ENCODE results near the gene ZFC3H1. TPM values are rescaled to one million over a fixed set of nuclear protein-coding genes. Genes with fewer than 3 reads are reported as not detected.

Gene ZFC3H1
- total RNA-seq, 6 donors from 2014 or later = 35.9 to 225 (median 74.1) TPM

DNA sequence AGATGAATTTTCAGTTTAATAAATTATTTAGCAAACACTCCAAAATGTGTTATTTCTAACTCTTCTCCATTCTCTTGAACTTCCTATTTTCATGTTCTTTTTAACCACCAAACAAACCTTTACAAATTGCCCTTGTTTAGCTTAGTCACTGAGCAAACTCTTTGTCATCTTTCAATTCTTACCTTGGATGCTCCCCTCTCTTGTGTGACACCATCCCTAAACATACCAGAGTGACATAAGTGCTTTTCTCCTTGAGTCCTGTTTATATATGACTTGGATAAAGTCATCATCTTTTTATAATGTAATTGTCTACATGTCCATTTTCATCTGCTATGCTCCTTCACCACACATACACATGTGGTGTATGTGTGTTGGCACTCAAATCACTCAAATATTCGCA is 18.8 kb upstream of the ZFC3H1 start:
- Histone ChIP-seq H3K9me3 (no peaks in the 10 kb centered on the region), H3K4me1 (peaks cover 8 to 18% (median 11%) of the 10 kb centered on the region in 4 donors), H3K27ac (no peak overlapping the region), H3K36me3 (no peaks in the 10 kb centered on the region), H3K4me3 (no peak overlapping the region), H3K27me3 (no peaks in the 10 kb centered on the region)
- TF ChIP-seq POLR2A (IDR thresholded peaks at IDR 0.05) = no peak
- TF ChIP-seq, protein P1, sequence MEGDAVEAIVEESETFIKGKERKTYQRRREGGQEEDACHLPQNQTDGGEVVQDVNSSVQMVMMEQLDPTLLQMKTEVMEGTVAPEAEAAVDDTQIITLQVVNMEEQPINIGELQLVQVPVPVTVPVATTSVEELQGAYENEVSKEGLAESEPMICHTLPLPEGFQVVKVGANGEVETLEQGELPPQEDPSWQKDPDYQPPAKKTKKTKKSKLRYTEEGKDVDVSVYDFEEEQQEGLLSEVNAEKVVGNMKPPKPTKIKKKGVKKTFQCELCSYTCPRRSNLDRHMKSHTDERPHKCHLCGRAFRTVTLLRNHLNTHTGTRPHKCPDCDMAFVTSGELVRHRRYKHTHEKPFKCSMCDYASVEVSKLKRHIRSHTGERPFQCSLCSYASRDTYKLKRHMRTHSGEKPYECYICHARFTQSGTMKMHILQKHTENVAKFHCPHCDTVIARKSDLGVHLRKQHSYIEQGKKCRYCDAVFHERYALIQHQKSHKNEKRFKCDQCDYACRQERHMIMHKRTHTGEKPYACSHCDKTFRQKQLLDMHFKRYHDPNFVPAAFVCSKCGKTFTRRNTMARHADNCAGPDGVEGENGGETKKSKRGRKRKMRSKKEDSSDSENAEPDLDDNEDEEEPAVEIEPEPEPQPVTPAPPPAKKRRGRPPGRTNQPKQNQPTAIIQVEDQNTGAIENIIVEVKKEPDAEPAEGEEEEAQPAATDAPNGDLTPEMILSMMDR (IDR thresholded peaks at IDR 0.05) = no peak
- TF ChIP-seq POLR2AphosphoS5 (IDR thresholded peaks at IDR 0.05) = no peak
- TF ChIP-seq EP300 (IDR thresholded peaks at IDR 0.05) = no peak
- DNase-seq (no peak), ATAC-seq (ENCODE audit: low FRiP score in 2 of 2) (no peak)
- 90 to 100% methylated on average over 1 of the region's 1 CpG for WGBS, 2 donors

DNA sequence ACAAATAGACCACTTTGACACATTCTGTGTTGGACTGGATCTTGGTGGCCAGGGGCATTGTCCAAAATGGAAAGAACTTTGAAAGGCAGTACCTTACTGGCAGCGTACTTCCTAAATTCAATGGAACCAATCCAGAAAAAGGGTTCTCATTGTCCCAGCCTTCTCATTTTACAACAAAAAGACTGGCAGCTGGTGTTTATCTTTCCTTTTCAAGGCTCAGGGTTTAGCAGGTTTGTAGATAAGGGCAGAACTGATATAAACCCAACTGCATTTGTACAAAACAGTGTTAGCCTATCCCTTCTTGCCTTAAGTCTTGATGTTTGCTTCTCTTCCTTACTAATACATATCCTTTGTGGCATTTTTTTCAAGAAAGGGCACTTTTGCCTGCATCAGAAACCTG is 8.2 kb upstream of the ZFC3H1 start:
- TF ChIP-seq POLR2A (IDR thresholded peaks at IDR 0.05) (no peak), EP300 (IDR thresholded peaks at IDR 0.05) (no peak), POLR2AphosphoS5 (IDR thresholded peaks at IDR 0.05) (no peak)
- TF ChIP-seq, protein P1 (IDR thresholded peaks at IDR 0.05) = no peak
- no peak for ATAC-seq (ENCODE audit: low FRiP score in 2 of 2)
- no peak for DNase-seq
- no peak overlapping the region for H3K4me3 ChIP-seq
- H3K36me3 ChIP-seq = peaks cover 0 to 3% (median 0%) of the 10 kb centered on the region in 4 donors
- no peaks in the 10 kb centered on the region for H3K4me1 ChIP-seq
- no peaks in the 10 kb centered on the region for H3K9me3 ChIP-seq
- 64 to 75% methylated on average over 1 of the region's 1 CpG for WGBS, 2 donors
- H3K27ac ChIP-seq = no peak overlapping the region
- no peaks in the 10 kb centered on the region for H3K27me3 ChIP-seq

DNA sequence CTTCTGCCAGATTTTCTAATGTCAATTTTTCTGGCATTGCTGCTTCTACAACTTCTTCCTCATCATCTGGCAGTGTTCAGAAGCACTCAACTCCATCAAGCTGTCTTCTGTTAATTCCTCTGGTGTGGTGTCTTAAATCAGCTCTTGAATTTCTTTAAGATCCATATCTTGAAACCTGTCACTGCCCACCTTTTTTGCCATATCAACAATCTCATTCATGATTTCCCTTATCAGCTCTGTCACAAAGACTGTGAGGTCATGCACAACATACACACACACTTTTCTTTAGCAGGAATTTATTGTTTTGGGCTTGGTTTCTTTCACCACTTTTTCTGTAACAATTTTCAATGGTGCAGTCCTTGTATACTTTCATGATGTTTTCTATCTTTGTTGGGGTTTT is 7.7 kb upstream of the ZFC3H1 start:
- Histone ChIP-seq H3K4me1 (peaks cover 0 to under 1% (median 0%) of the 10 kb centered on the region in 4 donors), H3K36me3 (no peaks in the 10 kb centered on the region), H3K27ac (no peak overlapping the region), H3K27me3 (no peaks in the 10 kb centered on the region), H3K4me3 (no peak overlapping the region), H3K9me3 (no peaks in the 10 kb centered on the region)
- no peak for DNase-seq
- no peak for TF ChIP-seq POLR2A (IDR thresholded peaks at IDR 0.05)
- TF ChIP-seq, protein P1 (IDR thresholded peaks at IDR 0.05) = no peak
- no peak for TF ChIP-seq POLR2AphosphoS5 (IDR thresholded peaks at IDR 0.05)
- no peak for ATAC-seq (ENCODE audit: low FRiP score in 2 of 2)

DNA sequence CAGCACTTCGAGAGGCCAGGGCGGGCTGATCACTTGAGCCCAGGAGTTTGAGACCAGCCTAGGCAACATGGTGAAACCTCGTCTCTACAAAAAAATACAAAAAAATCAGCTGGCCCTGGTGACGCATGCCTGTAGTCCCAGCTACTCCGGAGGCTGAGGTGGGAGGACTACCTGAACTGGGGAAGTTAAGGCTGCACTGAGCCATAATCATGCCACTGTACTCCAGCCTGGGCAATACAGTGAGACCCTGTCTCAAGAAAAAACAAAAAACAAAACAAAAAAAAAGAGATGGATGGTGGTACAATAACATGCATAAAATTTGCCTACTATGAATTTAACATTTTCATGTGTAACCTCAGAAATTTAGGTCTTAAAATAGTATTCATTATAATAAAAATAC is 2.6 kb upstream of the ZFC3H1 start:
- TF ChIP-seq POLR2AphosphoS5 (IDR thresholded peaks at IDR 0.05) (no peak), POLR2A (IDR thresholded peaks at IDR 0.05) (no peak), EP300 (IDR thresholded peaks at IDR 0.05) (no peak)
- TF ChIP-seq, protein P1 (IDR thresholded peaks at IDR 0.05) = no peak
- Histone ChIP-seq H3K27me3 (no peaks in the 10 kb centered on the region), H3K4me3 (no peak overlapping the region), H3K4me1 (peaks cover 12 to 28% (median 19%) of the 10 kb centered on the region in 4 donors), H3K36me3 (no peaks in the 10 kb centered on the region), H3K27ac (peak overlapping the region in 1 of 4 donors; percentile 99), H3K9me3 (no peaks in the 10 kb centered on the region)
- ATAC-seq (ENCODE audit: low FRiP score in 2 of 2) (no peak), DNase-seq (no peak)
- WGBS, 2 donors = 93 to 96% methylated on average over 5 of the region's 5 CpGs

DNA sequence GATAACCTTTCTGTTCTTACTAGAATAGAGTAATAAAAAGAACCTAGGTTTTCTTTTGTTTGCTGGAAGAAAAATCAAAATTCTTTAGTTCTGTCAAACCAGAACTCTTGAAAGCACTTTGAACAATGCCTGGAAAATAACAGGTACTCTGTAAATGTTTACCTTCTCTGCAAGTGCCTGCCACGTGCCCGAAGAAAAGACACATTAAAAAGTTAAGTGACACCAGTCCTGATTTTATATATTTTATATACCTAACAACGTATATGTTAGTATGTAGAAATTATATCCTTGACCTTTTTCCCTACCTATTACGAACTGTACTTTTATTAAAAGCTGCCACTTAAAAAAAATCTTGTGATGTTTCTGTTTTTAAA is 1.4 kb upstream of the ZFC3H1 start:
- Histone ChIP-seq H3K4me1 (peaks cover 24 to 40% (median 28%) of the 10 kb centered on the region in 4 donors), H3K27ac (peak overlapping the region; percentile 96 to 99 (median 99)), H3K36me3 (peaks cover 0 to 2% (median under 1%) of the 10 kb centered on the region in 4 donors), H3K27me3 (no peaks in the 10 kb centered on the region), H3K9me3 (no peaks in the 10 kb centered on the region), H3K4me3 (peak overlapping the region; percentile 3 to 91 (median 78))
- DNase-seq = no peak
- no peak for ATAC-seq (ENCODE audit: low FRiP score in 2 of 2)
- TF ChIP-seq, protein P1 (IDR thresholded peaks at IDR 0.05) = no peak
- WGBS, 2 donors = 20 to 23% methylated on average over 4 of the region's 4 CpGs
